HG03175 (cell line): ENCODE measurements around the gene PSMG1.
"Not testable (repeated sequence)": the region's sequence is repeated elsewhere in the genome, so short reads cannot be mapped to it uniquely, and the experiment has no call there.

Experiments used
- ATAC-seq: cut with Tn5 transposase; IDR thresholded peaks from one replicate; pipeline ENCODE4 v1.9.1; 2021; ENCODE audit warnings: mild to moderate bottlenecking, moderate library complexity; ENCODE audit not compliant: unreplicated experiment

PSMG1 gene

DNA sequence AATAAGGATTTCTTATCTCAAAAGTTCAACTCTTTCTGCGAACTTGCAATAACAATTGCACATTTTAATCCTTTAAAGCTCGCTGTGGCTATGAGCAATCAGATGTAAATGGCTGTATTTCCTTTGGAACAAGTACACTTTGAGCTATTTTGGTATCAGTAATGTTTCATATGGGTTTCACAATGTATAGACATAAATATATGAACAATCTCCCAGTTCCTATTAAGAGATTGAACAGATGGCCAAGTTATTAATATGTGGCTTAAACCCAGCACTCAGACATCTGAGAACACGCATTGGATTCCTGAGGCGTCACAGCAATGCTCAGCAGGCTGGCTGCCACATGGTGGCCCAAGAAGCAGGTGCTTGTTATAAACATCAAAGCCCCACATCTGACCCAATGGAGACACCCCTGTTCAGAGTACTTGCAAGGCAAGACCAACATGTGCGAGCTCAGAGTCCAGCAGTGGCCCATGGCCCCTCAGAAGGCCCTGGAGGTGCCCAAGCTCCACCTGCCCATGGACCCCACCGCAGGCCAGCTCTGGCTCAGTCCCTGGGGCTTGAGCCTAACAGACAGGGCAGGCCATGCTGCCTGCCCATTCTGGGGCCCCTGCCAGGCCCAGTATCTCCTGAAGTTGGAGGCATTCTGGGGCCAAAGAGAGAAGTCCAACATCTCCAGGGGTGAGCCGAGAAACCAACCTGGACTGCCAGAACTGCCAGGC lies 23.7 kb downstream of the PSMG1 start:
- no peak for ATAC-seq

DNA sequence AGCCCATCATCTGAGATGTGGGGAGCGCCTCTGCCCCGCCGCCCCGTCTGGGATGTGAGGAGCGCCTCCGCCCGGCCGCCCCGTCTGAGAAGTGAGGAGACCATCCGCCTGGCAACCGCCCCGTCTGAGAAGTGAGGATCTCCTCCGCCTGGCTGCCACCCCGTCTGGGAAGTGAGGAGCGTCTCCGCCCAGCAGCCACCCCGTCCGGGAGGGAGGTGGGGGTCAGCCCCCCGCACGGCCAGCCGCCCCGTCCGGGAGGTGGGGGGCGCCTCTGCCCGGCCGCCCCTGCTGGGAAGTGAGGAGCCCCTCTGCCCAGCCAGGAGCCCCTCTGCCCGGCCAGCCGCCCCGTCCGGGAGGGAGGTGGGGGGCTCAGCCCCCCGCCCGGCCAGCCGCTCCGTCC lies 26.0 kb downstream of the PSMG1 start:
- ATAC-seq: not testable (repeated sequence)

DNA sequence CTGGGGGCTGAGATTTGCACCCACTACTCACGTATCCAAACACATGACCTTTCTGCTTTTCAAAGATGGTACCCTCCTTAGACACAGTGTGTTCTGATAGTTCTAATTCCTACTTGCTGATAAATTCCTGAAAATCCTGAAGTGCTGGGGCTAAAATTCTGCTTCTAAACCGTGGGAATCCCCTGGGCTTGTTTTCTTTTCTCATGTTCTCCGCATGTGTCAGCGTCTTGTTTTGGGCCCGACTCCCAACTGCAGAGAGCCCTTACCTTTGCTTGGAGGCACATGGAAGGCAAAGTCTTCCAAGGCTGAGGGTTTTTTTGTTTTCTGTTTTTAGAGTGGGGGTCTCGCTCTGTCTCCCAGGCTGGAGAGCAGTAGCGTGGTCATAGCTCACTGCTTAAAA lies 27.2 kb downstream of the PSMG1 start:
- no peak for ATAC-seq

- no peak for ATAC-seq
Observed at GRCh38 chr21:39155578-39155977, 27.7 kb downstream of the PSMG1 start.

GRCh38 chr21:39153842-39154241 lies 29.4 kb downstream of the PSMG1 start:
- no peak for ATAC-seq

GRCh38 chr21:39153373-39153772 lies 29.9 kb downstream of the PSMG1 start:
- ATAC-seq: no peak

- ATAC-seq: no peak
Observed at GRCh38 chr21:39152271-39152670, 31.0 kb downstream of the PSMG1 start.

GRCh38 chr21:39150877-39151276 lies 32.4 kb downstream of the PSMG1 start:
- ATAC-seq: no peak

GRCh38 chr21:39150316-39150715 lies 32.9 kb downstream of the PSMG1 start:
- ATAC-seq: no peak

- no peak for ATAC-seq
Observed at GRCh38 chr21:39149882-39150281, 33.4 kb downstream of the PSMG1 start.

- ATAC-seq: no peak
Observed at GRCh38 chr21:39148975-39149374, 34.3 kb downstream of the PSMG1 start.

DNA sequence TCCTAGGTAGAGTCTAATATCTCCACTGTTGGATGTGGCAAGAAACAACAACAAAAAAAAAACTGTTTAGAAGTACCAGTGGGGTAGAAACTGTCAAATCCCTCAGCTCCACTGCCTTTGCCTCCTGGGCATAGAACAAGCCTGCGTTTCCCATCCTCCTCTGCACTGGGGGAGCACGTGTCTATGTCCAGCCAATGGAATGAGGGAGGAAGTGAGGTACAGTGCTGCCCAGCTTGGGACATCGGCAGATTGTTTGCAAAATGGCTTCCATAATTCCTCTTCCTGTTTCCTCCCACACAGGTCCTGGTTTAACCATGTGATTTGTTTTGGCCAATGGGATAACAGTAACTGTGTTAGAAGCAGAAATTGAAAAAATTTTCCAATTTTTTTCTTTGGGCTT lies 39.1 kb downstream of the PSMG1 start:
- no peak for ATAC-seq

DNA sequence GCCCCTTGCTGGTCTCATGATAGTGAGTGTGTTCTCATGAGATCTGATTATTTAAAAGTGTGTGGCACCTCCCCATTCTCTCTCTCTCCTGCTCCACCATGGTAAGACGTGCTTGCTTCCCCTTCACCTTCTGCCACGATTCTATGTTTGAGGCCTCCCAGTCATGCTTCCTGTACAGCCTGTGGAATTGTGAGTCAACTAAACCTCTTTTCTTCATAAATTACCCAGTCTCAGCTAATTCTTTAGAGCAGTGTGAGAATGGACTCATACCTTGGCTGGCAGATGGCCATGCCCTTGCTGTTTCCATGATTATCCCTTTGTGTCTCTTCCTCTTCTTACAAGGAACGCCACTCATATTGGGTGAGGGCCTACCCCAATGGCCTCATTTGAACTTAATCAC lies 40.3 kb downstream of the PSMG1 start:
- ATAC-seq: no peak

DNA sequence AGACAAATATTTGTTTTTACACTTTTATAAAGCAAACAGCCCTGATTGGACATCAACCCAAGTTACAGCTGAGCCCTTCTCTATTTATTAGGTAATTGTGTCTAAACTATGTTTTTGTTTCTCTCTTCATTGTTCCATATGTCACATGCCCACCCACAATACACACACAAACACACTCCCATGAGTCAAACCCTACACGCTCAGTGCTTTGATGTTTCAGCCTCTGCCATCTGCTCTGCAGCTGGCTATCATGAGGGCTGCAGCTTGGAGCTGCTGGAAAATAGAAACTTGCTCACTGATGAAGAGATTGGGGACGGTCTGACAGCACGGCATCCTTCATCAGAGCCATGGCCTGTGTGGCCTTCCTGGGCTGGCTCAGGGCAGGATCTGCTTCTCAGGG lies 41.7 kb downstream of the PSMG1 start:
- ATAC-seq: no peak

- ATAC-seq: no peak
Observed at GRCh38 chr21:39137248-39138178, 45.7 kb downstream of the PSMG1 start.

GRCh38 chr21:39136711-39137110 lies 46.5 kb downstream of the PSMG1 start:
- ATAC-seq: no peak

DNA sequence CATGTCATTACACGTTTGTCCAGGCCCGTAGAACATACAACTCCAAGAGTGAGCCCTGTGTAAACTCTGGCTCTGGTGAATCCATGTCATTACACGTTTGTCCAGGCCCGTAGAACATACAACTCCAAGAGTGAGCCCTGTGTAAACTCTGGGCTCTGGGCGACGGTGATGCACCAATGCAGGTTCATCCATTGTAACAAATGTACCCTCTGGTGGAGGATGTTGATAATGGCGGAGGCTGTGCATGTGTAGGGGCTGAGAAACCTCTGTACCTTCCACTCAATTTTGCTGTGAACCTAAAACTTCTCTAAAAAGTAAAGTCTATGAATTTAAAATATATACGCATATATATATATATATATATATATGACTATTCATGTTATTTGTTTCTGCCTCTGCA lies 47.1 kb downstream of the PSMG1 start:
- not testable (repeated sequence) for ATAC-seq

- ATAC-seq: no peak
Observed at GRCh38 chr21:39134288-39134810, 48.9 kb downstream of the PSMG1 start.

- ATAC-seq: no peak
Observed at GRCh38 chr21:39132248-39132647, 51.0 kb downstream of the PSMG1 start.

DNA sequence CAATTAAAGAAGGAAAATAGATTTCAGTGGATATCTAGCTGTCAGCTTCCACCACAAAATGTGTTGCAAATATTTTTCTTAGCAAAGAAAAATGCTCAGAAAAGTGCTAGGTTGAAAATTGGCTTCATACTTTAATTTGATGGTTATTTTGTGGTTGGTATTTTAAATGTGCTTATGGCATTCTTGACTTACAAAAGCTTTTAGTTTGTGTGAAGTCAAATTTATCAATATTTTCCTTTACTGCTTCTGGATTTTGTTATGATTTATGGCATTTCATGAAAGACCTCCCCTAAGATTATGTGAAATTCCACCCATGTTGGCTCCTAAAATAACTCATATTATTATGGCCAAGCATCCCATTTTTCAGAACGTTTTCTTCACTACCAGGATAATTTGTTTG lies 51.5 kb downstream of the PSMG1 start:
- no peak for ATAC-seq

DNA sequence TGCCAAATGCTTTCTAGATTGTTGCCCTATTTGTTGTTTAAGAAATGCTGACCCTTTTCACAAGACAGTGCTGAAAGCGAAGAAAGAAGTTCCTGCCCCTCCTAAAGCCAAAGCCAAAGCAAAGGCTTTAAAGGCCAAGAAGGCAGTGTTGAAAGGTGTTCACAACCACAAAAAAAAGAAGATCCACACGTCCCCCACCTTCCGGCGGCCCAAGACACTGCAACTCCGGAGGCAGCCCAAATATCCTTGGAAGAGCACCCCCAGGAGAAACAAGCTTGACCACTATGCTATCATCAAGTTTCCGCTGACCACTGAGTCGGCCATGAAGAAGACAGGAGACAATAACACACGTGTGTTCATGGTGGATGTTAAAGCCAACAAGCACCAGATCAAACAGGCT lies 55.7 kb downstream of the PSMG1 start:
- no peak for ATAC-seq

GRCh38 chr21:39126486-39126806 lies 56.8 kb downstream of the PSMG1 start:
- no peak for ATAC-seq
